Measurements from ENCODE around the gene TMEM221.

- TF ChIP-seq CTCF (IDR thresholded peaks at IDR 0.05) (no peak), POLR2A (IDR thresholded peaks at IDR 0.05) (no peak), POLR2AphosphoS5 (IDR thresholded peaks at IDR 0.05) (no peak), EP300 (IDR thresholded peaks at IDR 0.05; ENCODE audit: low read depth) (no peak)
Measured at GRCh38 chr19:17450264-17451075, 2.0 kb upstream of the TMEM221 start.
